ENCODE results near the gene DPPA2.
"Not testable (repeated sequence)": the region's sequence is repeated elsewhere in the genome, so short reads cannot be mapped to it uniquely, and the experiment has no call there.

DNA sequence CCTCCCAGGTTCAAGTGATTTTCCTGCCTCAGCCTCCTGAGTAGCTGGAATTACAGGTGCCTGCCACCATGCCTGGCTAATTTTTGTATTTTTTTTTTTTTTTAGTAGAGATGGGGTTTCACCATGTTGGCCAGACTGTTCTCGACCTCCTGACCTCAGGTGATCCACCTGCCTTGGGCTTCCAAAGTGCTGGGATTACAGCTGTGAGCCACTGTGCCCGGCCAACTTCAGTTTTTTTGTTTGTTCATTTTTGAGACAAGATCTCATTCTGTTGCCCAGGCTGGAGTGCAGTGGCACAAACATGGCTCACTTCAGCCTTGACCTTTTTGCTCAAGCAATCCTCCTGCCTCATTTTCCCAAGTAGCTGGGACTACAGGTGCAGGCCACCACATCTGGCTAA lies 42.5 kb upstream of the DPPA2 start:
- TF ChIP-seq, protein P1, sequence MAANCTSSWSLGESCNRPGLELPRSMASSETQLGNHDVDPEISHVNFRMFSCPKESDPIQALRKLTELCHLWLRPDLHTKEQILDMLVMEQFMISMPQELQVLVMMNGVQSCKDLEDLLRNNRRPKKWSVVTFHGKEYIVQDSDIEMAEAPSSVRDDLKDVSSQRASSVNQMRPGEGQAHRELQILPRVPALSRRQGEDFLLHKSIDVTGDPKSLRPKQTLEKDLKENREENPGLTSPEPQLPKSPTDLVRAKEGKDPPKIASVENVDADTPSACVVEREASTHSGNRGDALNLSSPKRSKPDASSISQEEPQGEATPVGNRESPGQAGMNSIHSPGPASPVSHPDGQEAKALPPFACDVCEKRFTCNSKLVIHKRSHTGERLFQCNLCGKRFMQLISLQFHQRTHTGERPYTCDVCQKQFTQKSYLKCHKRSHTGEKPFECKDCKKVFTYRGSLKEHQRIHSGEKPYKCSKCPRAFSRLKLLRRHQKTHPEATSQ (tag by site-specific recombination; IDR thresholded peaks at IDR 0.05) = not testable (repeated sequence)
- TF ChIP-seq, protein P2, sequence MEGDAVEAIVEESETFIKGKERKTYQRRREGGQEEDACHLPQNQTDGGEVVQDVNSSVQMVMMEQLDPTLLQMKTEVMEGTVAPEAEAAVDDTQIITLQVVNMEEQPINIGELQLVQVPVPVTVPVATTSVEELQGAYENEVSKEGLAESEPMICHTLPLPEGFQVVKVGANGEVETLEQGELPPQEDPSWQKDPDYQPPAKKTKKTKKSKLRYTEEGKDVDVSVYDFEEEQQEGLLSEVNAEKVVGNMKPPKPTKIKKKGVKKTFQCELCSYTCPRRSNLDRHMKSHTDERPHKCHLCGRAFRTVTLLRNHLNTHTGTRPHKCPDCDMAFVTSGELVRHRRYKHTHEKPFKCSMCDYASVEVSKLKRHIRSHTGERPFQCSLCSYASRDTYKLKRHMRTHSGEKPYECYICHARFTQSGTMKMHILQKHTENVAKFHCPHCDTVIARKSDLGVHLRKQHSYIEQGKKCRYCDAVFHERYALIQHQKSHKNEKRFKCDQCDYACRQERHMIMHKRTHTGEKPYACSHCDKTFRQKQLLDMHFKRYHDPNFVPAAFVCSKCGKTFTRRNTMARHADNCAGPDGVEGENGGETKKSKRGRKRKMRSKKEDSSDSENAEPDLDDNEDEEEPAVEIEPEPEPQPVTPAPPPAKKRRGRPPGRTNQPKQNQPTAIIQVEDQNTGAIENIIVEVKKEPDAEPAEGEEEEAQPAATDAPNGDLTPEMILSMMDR (tag by site-specific recombination; IDR thresholded peaks at IDR 0.05) = not testable (repeated sequence)
- not testable (repeated sequence) for TF ChIP-seq ZNF416 (tag by site-specific recombination; IDR thresholded peaks at IDR 0.05); KLF1 (tag by site-specific recombination; IDR thresholded peaks at IDR 0.05); YY1 (tag by site-specific recombination; IDR thresholded peaks at IDR 0.05); SCRT1 (tag by site-specific recombination; IDR thresholded peaks at IDR 0.05; ENCODE audit: borderline replicate concordance); PRDM1 (tag by site-specific recombination; IDR thresholded peaks at IDR 0.05); ZNF76 (tag by site-specific recombination; IDR thresholded peaks at IDR 0.05; ENCODE audit: borderline replicate concordance, low read depth)
- TF ChIP-seq, protein P3, sequence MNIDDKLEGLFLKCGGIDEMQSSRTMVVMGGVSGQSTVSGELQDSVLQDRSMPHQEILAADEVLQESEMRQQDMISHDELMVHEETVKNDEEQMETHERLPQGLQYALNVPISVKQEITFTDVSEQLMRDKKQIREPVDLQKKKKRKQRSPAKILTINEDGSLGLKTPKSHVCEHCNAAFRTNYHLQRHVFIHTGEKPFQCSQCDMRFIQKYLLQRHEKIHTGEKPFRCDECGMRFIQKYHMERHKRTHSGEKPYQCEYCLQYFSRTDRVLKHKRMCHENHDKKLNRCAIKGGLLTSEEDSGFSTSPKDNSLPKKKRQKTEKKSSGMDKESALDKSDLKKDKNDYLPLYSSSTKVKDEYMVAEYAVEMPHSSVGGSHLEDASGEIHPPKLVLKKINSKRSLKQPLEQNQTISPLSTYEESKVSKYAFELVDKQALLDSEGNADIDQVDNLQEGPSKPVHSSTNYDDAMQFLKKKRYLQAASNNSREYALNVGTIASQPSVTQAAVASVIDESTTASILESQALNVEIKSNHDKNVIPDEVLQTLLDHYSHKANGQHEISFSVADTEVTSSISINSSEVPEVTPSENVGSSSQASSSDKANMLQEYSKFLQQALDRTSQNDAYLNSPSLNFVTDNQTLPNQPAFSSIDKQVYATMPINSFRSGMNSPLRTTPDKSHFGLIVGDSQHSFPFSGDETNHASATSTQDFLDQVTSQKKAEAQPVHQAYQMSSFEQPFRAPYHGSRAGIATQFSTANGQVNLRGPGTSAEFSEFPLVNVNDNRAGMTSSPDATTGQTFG (tag by site-specific recombination; IDR thresholded peaks at IDR 0.05; ENCODE audit: borderline replicate concordance) = not testable (repeated sequence)
